ENCODE data around the gene PDE6A.
"Not testable (repeated sequence)": the region's sequence is repeated elsewhere in the genome, so short reads cannot be mapped to it uniquely, and the experiment has no call there.

PDE6A gene

DNA sequence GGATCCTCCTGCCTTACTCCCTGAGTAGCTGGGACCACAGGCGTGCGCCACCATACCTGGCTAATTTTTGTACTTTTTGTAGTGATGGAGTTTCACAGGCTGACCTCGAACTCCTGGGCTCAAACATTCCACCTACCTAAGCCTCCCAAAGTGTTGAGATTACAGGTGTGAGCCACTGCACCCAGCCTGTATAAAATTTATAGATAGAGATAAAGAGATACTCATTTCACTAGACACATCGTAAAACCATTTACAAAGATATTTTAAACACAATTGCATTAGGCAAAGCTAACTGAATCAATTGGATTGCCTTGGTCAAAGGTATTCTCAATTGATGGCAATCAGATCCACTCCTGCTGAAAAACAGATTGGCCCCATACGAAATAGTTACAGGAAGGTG, 52.0 kb downstream of the PDE6A start:
- DNase-seq = no peak

DNA sequence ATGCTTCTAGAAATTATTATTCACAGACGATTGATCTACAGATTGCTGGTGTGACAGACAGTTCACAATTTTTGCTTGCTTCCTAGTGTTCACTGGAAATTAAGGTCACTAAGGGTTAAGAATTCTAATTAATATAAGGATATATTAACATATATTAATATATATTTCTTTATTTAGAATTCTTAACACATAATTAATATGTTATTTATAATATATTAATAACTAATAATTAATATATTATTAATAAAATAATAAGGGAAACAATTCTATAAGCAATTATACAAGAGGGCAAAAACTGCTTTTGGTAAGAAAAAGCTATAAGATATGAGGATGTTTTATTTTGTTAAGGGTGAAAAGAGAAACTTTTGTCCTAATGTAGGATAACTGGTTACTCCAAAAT, 56.3 kb downstream of the PDE6A start:
- DNase-seq = no peak

GRCh38 chr5:149887622-149888183, 56.9 kb downstream of the PDE6A start:
- peak; percentile 21 for DNase-seq

DNA sequence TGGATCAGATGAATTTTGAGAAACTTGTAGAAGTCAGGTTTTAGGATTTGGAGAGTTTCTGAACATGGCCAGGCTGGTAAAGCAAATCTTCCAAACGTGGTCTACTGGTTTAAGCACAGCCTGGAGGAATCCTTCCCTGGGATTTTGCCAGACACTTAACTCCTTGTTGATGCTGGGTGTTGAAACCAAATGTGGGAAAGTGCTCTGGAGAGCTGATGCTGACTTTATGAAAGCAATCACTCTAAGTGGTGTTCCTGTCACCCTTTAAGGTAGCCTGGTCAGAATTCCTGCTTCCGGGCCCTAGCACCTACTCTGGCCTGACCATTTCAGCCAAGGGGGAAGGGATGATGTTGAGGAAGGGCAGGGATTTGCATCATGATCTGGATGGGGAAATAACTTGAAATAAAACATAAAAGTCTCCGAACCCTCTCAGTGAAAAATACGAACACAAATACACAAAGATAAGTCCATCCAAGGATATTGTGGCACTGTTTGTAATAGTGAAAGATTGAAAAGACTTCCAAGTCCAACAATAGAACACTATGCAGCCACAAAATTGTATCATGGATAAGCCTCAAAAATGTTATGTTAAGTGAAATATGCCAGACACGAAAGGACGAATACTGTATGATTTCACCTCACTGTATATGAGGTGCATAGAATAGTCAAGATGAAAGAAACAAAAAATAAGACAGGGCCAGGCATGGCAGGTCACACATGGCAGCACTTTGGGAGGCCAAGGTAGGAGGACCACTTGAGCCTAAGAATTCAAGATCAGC, 57.7 kb downstream of the PDE6A start:
- no peak for DNase-seq

DNA sequence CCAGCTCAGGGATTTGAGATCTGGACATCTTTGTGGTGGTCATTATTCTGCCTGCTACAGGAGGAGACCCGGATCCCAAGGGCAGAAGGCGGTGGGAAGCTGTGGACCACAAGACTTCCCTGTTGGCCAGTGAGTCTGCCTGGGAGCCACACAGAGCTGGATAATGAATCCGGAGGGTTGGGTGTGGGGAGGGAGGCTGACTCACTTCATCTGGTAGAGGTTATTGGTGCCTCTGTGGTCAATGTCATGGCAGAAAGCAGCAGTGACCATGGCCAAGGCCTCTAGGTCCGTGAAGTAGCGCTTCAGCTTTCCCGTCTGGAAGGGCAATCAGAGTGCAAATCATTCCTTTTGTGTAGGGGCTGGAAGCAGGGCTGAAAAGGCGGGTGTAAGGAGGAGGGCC, 58.5 kb downstream of the PDE6A start:
- no peak for DNase-seq

- no peak for DNase-seq
Observed at GRCh38 chr5:149885513-149885912, 59.1 kb downstream of the PDE6A start.

DNA sequence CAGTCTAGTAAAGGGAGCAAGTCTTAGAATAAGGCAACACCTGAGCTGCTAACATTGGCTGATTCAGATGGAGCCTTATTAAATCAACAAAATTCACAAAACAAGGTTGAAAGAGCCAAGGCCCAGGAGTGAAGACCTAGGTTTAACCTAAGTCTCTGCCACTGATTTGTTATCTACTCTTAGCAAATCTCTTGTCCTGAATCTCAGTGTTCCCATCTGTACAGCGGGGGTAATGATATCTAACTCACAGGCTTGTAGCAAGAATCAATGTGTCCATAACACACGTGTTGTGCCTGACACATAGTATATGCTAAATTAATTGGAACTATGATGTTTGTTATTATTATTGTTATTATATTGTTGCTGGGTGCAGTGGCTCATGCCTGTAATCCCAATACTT, 61.0 kb downstream of the PDE6A start:
- no peak for DNase-seq

GRCh38 chr5:149882633-149883032, 62.0 kb downstream of the PDE6A start:
- not testable (repeated sequence) for DNase-seq

- DNase-seq = no peak
Observed at GRCh38 chr5:149881874-149882273, 62.7 kb downstream of the PDE6A start.

DNA sequence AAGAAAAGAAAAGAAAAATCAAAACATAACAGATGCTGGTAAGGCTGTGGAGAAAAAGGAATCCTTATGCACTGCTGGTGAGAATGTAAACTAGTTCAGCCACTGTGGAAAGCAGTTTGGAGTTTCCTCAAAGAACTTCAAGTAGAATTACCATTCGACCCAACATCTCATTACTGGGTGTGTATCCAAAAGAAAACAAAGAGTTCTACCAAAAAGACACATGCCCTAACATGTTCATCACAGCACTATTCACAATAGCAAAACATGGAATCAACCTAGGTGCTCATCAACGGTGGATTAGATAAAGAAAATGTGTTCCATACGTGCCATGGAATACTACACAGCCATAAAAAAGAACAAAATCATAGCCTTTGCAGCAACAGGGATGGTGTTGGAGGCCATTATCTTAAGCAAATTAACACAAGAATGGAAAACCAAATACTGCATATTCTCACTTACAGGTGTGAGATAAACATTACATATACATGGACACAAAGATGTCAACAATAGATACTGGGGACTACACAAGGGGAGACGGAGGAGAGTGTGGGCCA, 63.4 kb downstream of the PDE6A start:
- no peak for DNase-seq

GRCh38 chr5:149879593-149879992, 65.0 kb downstream of the PDE6A start:
- DNase-seq = not testable (repeated sequence)

DNA sequence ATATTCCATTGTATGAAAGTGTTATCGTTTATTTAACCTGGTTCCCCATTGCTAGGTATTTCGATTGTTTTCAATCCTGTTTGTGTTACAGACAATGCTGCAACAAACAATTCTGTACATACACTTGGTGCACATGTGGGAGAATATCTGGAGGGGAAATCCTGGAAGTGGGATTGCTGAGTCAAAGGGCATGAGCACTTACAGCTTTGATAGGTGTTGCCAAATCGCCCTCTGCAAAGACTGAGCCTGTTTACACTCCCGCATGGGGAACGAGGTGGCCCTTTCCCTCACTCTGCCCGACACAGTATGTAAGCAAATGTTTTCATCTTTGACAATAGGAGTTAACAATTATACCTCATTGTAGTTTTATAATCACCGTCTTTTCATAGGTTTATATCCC, 66.2 kb downstream of the PDE6A start:
- DNase-seq = no peak

GRCh38 chr5:149873896-149874295, 70.7 kb downstream of the PDE6A start:
- no peak for DNase-seq

DNA sequence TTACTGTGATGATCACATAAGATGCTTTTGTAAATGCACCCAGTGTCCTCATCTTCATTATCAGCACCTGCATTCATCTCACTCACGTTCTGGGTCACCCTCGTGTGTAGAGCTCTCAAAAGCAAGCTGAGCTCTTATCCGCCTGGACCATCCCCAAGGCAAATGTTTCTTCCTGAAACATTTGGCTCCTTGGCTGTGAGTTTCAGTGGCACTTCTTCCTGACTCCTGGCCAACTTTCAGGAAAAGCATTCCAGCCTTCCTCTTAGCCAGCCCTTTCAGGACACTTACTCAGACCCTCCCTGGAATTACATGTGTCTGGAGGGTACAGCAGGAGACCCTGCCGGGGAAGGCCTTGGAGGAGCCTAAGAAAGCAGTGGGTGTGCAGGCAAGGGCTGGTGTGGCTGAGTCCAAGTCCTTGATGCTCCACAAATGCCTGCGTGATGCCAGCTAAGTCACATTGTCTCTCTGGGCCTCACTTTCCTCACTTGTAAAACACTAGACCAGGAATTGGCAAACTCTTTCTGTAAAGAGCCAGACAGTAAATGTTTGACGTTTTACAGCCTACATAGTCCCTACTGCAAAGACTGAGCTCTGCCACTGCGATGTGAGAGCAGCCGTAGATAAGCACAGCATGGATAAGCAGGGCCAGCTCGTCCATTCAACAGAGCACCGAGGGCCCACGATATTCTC, 72.1 kb downstream of the PDE6A start:
- no peak for DNase-seq

- DNase-seq = no peak
Observed at GRCh38 chr5:149871471-149871870, 73.1 kb downstream of the PDE6A start.

GRCh38 chr5:149870697-149871096, 73.9 kb downstream of the PDE6A start:
- DNase-seq = no peak

- DNase-seq = no peak
Observed at GRCh38 chr5:149870232-149870631, 74.4 kb downstream of the PDE6A start.

GRCh38 chr5:149869411-149869821, 75.2 kb downstream of the PDE6A start:
- no peak for DNase-seq

- DNase-seq = no peak
Observed at GRCh38 chr5:149865746-149866145, 78.8 kb downstream of the PDE6A start.

DNA sequence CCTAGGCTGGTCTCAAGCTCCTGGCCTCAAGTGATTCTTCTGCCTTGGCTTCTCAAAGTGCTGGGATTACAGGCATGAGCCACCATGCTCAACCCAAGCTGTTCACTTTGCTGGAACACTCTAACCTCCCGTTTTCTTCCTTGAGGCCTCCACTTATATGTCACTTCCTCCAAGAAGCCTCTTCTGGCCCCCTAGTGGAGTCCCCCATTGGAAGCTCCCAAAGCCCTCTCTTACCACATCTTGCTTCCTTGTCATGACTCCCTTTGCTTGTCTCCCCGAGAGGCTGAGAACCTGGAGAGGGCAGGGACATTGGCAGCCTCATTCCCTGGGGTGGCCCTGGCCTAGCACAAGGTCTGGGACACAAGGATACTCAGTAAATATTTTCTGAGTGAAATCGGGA, 80.8 kb downstream of the PDE6A start:
- no peak for DNase-seq

DNA sequence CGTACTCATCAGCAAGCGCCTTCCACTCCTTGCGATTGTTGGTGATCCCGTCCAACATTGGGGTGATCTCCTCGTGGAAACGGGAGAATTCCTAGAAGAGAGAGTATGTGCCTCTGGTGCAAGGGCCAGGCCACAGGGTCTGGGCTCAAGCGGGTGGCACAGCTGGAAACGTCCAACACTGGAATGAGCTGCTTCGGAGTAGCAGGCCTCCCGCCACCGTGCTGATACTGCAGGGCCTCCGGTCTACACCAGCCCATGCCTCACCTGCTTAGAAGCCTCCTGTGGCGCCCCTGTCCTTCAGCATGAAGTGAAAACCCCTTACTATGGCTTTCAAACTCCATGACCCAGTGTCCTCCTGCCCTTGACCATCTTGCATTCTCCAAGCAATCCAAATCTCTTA, 81.4 kb downstream of the PDE6A start:
- DNase-seq = no peak

DNA sequence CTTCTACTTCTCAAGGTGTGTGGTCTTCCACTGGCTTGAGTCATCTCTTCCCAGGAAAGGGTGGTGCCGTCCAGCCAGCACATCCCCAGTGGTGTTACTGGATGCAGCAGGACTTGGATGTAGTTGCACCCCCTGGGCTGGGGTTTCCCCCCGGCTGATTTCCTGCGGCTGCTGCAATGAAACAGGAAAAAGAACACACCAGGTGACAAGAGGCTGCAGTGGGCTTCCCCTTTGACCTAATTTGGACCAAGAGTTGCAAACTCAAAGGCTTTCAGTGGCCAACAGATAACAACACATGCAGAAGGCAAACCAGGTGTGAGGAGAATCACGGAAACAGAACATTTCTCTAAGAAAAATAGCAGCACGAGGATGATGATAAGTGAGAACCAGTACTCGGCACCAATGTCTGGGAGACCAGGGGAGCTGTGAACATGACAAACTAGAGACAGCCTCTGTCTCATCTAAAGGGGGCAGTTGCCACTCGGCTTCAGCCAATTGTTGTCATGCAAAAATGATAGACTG, 83.7 kb downstream of the PDE6A start:
- peak; percentile 44 for DNase-seq

DNA sequence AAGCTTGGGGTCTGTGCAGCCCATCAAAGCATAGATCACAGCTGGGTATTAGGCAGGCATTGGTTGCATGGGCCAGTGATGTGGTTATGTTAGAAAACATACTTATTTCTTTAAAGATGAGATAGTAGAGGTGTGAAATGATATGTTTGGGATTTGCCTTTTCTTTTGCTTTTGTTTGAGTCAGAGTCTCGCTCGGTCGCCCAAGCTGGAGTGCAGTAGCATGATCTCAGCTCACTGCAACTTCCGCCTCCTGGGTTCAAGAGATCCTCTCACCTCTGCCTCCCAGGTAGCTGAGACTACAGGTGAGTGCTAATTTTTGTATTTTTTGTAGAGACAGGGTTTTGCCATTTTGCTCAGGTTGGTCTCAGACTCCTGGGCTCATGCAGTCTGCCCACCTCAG, 84.8 kb downstream of the PDE6A start:
- no peak for DNase-seq

- not testable (repeated sequence) for DNase-seq
Observed at GRCh38 chr5:149858481-149858880, 86.1 kb downstream of the PDE6A start.

Data from right hindlimb (tissue), 1 donor.